GM12878 (cell line): ENCODE data around the gene TRIM62. TPM values are rescaled to one million over a fixed set of nuclear protein-coding genes. Genes with fewer than 3 reads are reported as not detected.

ENCODE experiments used
- ATAC-seq: fragments of 200-7000 bp; cut with Tn5 transposase; 3 replicates; pipeline ENCODE4 v1.9.1; 2020; ENCODE audit warnings: mild to moderate bottlenecking, moderate library complexity
- BruUV-seq: library from RNA; stranded (reverse); fragments of 400-500 nt; replicated peaks from 2 replicates; lab custom pipeline; 2021; lab: Mats Ljungman, UMichigan
- CTCF ChIA-PET: fragments of 300-600 bp; sonication (Branson Sonifier 250); formaldehyde crosslinking; extraction: SDS; loops from one replicate; lab custom pipeline; 2021; ENCODE audit warnings: inconsistent platforms; lab: Yijun Ruan, JAX
- POLR2A ChIA-PET: fragments of 350-600 bp; formaldehyde crosslinking; extraction: SDS; loops from one replicate; lab custom pipeline; 2021; ENCODE audit warnings: inconsistent platforms; lab: Charles Lee
- RAD21 ChIA-PET: fragments of 300-600 bp; sonication (Branson Sonifier 250); formaldehyde crosslinking; loops from one replicate; lab custom pipeline; 2023; ENCODE audit warnings: antibody characterized with exemption; ENCODE audit not compliant: unreplicated experiment; lab: Charles Lee
- SMC1A ChIA-PET: fragments of 300-600 bp; sonication (Branson Sonifier 250); formaldehyde crosslinking; loops from one replicate; lab custom pipeline; 2023; ENCODE audit not compliant: unreplicated experiment, uncharacterized antibody; lab: Charles Lee
- DNase-seq: peaks from one replicate; pipeline ENCODE4 v3.0.0-alpha.2; 2011; ENCODE audit warnings: low read depth, low spot score
- FAIRE-seq: peaks from 3 replicates; lab custom pipeline; 2011; peaks lifted over from hg19 to GRCh38; lab: Jason Lieb, UNC
- H2AFZ ChIP-seq: 2 replicates; pipeline ENCODE4 v1.6.0; 2011; ENCODE audit warnings: low read depth, low read length, control low read depth; ENCODE audit not compliant: control insufficient read depth
- H3K27ac ChIP-seq: 2 replicates; pipeline ENCODE4 v1.5.1; 2011; ENCODE audit warnings: control low read depth; ENCODE audit not compliant: control insufficient read depth, insufficient read depth
- H3K27me3 ChIP-seq, 2 experiments: replicated peaks in 1 of 2; 2 replicates each; pipeline versions ENCODE4 v1.6.0 to v1.6.1; 2011; ENCODE audit warnings: low read length in 1 of 2; ENCODE audit not compliant: control insufficient read depth in 2 of 2, insufficient read depth in 2 of 2
- H3K36me3 ChIP-seq, 2 experiments: 2 replicates each; pipeline ENCODE4 v1.5.1; 2011; ENCODE audit warnings: low read length in 1 of 2; ENCODE audit not compliant: control insufficient read depth in 2 of 2, insufficient read depth in 2 of 2
- H3K4me1 ChIP-seq: 2 replicates; pipeline ENCODE4 v1.6.1; 2011; ENCODE audit warnings: mild to moderate bottlenecking, low read length, moderate library complexity, mixed read lengths; ENCODE audit not compliant: control insufficient read depth, insufficient read depth
- H3K4me2 ChIP-seq: 2 replicates; pipeline ENCODE4 v1.6.0; 2011; ENCODE audit warnings: control low read depth; ENCODE audit not compliant: control insufficient read depth, insufficient read depth
- H3K4me3 ChIP-seq: fragments of 200-600 bp; sonication (generic); 2 replicates; pipeline ENCODE4 v1.5.1; 2016
- H3K79me2 ChIP-seq: 2 replicates; pipeline ENCODE4 v1.6.0; 2011; ENCODE audit warnings: low read length; ENCODE audit not compliant: control insufficient read depth, insufficient read depth
- H3K9ac ChIP-seq: 2 replicates; pipeline ENCODE4 v1.8.0; 2011; ENCODE audit warnings: low read length, control low read depth, mixed read lengths; ENCODE audit not compliant: control insufficient read depth, insufficient read depth
- H3K9me3 ChIP-seq: replicated peaks from 3 replicates; pipeline ENCODE4 v1.5.1; 2011; ENCODE audit warnings: mild to moderate bottlenecking, low read length; ENCODE audit not compliant: control insufficient read depth, insufficient read depth
- H4K20me1 ChIP-seq: 2 replicates; pipeline ENCODE4 v1.6.0; 2011; ENCODE audit not compliant: control insufficient read depth, insufficient read depth
- EGR1 ChIP-seq, 2 experiments: IDR thresholded peaks; 1 replicate in 1 of 2; 2 replicates in 1 of 2; pipeline ENCODE4 v1.6.1; 2011 to 2012; ENCODE audit warnings: low read depth in 2 of 2, low read length in 2 of 2, borderline replicate concordance in 1 of 2, mild to moderate bottlenecking in 1 of 2, moderate library complexity in 1 of 2
- FOS ChIP-seq: IDR thresholded peaks from 3 replicates; pipeline ENCODE4 v1.6.1; 2011; ENCODE audit warnings: borderline replicate concordance; ENCODE audit not compliant: insufficient read length; ENCODE audit errors: extremely low read depth
- GABPA ChIP-seq: IDR thresholded peaks from 2 replicates; pipeline ENCODE4 v1.6.1; 2014; ENCODE audit warnings: antibody characterized with exemption, low read depth, mild to moderate bottlenecking, inconsistent platforms
- MXI1 ChIP-seq: fragments of 150-350 bp; IDR thresholded peaks from 2 replicates; pipeline ENCODE4 v1.6.1; 2011; ENCODE audit warnings: low read depth, mild to moderate bottlenecking, inconsistent platforms, low read length, improper control_type of control experiment
- MYB ChIP-seq: fragments of 150-350 bp; IDR thresholded peaks from 2 replicates; pipeline ENCODE4 v1.6.1; 2014; ENCODE audit warnings: mild to moderate bottlenecking, low read depth, low read length, borderline replicate concordance
- POLR2AphosphoS5 ChIP-seq: IDR thresholded peaks from 2 replicates; pipeline ENCODE4 v1.6.1; 2011; ENCODE audit warnings: mild to moderate bottlenecking, low read length, inconsistent platforms
- POU2F2 ChIP-seq: IDR thresholded peaks from 3 replicates; pipeline ENCODE4 v1.6.1; 2011; ENCODE audit warnings: low read depth, mild to moderate bottlenecking, low read length, borderline replicate concordance
- RBBP5 ChIP-seq: fragments of 200-600 bp; sonication (generic); conservative IDR thresholded peaks from 2 replicates; pipeline ENCODE4 v1.6.1; 2016
- SREBF1 ChIP-seq: IDR thresholded peaks from 2 replicates; pipeline ENCODE4 v1.6.1; 2012; ENCODE audit warnings: mild to moderate bottlenecking, low read length
- WGBS: methylation state at CpG from one replicate; pipeline ENCODE4 v1.1.6; 2016; ENCODE audit warnings: low lambda C conversion rate; ENCODE audit not compliant: insufficient replicate concordance, insufficient coverage; ENCODE audit errors: missing lambda C conversion rate; 5-methylcytosine and 5-hydroxymethylcytosine counted together
- in situ Hi-C: fragments of 300-500 bp; cut with MboI; formaldehyde crosslinking; loops from 9 replicates; pipeline ENCODE4 v1.14.3; 2018; ENCODE audit warnings: mixed read lengths
- intact Hi-C: fragments of 100-400 bp; cut with micrococcal nuclease; formaldehyde crosslinking; loops from one replicate; pipeline ENCODE4 v1.14.2; 2022; ENCODE audit not compliant: unreplicated experiment
- polyA plus RNA-seq, 11 experiments: library from polyadenylated mRNA; depleted of rRNA in 4 of 11; unstranded in 6 of 11; stranded (reverse) in 5 of 11; fragments of >200 nt; fragmentation: Nextera tagmentation in 4 of 11; fragmentation: Illumina TruSeq in 1 of 11; extraction: Ambion mirVana in 4 of 11; extraction: Trizol in 1 of 11; gene quantifications; 1 replicate in 1 of 11; 2 replicates in 10 of 11; pipeline versions ENCODE4 v1.2.1 to v1.2.3, GENCODE V29; 2011 to 2016; ENCODE audit warnings: inconsistent platforms in 2 of 11, missing spikeins in 2 of 11, low read depth in 1 of 11
- total RNA-seq, 4 experiments: library from RNA; depleted of rRNA in 3 of 4; stranded (reverse); fragments of >200 nt in 3 of 4; fragmentation: Illumina TruSeq in 1 of 4; extraction: Trizol in 1 of 4; gene quantifications; 2 replicates each; pipeline versions ENCODE4 v1.2.1 to v1.2.3, GENCODE V29; 2013 to 2021
- TF ChIP-seq, protein P1 (sequence below): fragments of 450-650 bp; IDR thresholded peaks from 2 replicates; pipeline ENCODE4 v1.6.1; 2017; ENCODE audit warnings: borderline replicate concordance
- TF ChIP-seq, protein P2 (sequence below): fragments of 450-650 bp; formaldehyde crosslinking; IDR thresholded peaks from 2 replicates; pipeline ENCODE4 v1.4.0; 2020; ENCODE audit warnings: mild to moderate bottlenecking, moderate library complexity
- TF ChIP-seq, protein P3 (sequence below): IDR thresholded peaks from 2 replicates; pipeline ENCODE4 v1.6.1; 2012; ENCODE audit warnings: low read length, inconsistent platforms
- TF ChIP-seq, protein P4 (sequence below): fragments of 450-650 bp; formaldehyde crosslinking; IDR thresholded peaks from 2 replicates; pipeline ENCODE4 v1.4.0; 2022; ENCODE audit warnings: mild to moderate bottlenecking, moderate library complexity

TRIM62 gene
- total and polyA plus RNA-seq, 10 of the 15 experiments (the other 5 are each of a cell fraction or from before 2014, with no cell fraction given): 0.52 to 4.2 (median 1.9) TPM

DNA sequence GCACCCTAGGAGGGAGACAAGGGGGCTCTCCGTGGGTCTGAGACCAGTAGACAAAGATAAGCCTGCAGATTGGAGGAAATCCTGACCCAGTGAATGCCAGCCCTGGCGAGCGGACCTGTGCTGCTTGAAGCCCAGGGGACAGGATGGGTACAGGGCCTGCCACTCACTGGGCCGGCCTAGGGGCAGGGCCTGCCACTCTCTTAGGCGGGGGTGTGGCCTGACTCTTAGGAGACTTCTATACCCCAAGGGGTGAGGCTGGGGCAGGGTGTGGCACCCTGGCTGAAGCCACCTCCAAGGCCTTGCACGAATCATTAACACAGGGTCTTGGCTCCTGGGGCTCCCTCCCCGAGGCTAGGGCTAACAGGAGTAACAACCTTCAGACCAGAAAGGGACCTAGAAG lies 30.7 kb downstream of the TRIM62 start:
- Histone ChIP-seq H3K4me2 (no peak overlapping the region), H2AFZ (no peak overlapping the region), H4K20me1 (no peaks in the 10 kb centered on the region), H3K27me3 (no peaks in the 10 kb centered on the region), H3K4me1 (no peaks in the 10 kb centered on the region), H3K9ac (no peak overlapping the region), H3K27ac (no peak overlapping the region), H3K79me2 (no peaks in the 10 kb centered on the region), H3K4me3 (no peak overlapping the region), H3K36me3 (no peaks in the 10 kb centered on the region; a peak in 1 of 4 replicates), H3K9me3 (no peaks in the 10 kb centered on the region)
- intact Hi-C loops: no loop called here
- FAIRE-seq: no peak
- in situ Hi-C loops: no loop called here
- no peak for ATAC-seq
- 72% methylated on average over 7 of the region's 7 CpGs for WGBS
- ChIA-PET CTCF (interaction anchor here (1.9 kb wide), 1 partner anchor 217 kb away, joined by 4 read pairs; no protein-coding TSS in a partner anchor), RAD21 (no interaction called here), POLR2A (no interaction called here), SMC1A (no interaction called here)
- TF ChIP-seq GABPA (no peak), RBBP5 (no peak), MXI1 (no peak), MYB (no peak), FOS (no peak), POLR2AphosphoS5 (no peak), SREBF1 (no peak), EGR1 (IDR thresholded peaks at IDR 0.05; ENCODE audit: borderline replicate concordance in 1 of 2, low read depth in 2 of 2, low read length in 2 of 2) (no peak), POU2F2 (no peak)
- TF ChIP-seq, protein P1, sequence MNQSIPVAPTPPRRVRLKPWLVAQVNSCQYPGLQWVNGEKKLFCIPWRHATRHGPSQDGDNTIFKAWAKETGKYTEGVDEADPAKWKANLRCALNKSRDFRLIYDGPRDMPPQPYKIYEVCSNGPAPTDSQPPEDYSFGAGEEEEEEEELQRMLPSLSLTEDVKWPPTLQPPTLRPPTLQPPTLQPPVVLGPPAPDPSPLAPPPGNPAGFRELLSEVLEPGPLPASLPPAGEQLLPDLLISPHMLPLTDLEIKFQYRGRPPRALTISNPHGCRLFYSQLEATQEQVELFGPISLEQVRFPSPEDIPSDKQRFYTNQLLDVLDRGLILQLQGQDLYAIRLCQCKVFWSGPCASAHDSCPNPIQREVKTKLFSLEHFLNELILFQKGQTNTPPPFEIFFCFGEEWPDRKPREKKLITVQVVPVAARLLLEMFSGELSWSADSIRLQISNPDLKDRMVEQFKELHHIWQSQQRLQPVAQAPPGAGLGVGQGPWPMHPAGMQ: no peak
- TF ChIP-seq, protein P2, sequence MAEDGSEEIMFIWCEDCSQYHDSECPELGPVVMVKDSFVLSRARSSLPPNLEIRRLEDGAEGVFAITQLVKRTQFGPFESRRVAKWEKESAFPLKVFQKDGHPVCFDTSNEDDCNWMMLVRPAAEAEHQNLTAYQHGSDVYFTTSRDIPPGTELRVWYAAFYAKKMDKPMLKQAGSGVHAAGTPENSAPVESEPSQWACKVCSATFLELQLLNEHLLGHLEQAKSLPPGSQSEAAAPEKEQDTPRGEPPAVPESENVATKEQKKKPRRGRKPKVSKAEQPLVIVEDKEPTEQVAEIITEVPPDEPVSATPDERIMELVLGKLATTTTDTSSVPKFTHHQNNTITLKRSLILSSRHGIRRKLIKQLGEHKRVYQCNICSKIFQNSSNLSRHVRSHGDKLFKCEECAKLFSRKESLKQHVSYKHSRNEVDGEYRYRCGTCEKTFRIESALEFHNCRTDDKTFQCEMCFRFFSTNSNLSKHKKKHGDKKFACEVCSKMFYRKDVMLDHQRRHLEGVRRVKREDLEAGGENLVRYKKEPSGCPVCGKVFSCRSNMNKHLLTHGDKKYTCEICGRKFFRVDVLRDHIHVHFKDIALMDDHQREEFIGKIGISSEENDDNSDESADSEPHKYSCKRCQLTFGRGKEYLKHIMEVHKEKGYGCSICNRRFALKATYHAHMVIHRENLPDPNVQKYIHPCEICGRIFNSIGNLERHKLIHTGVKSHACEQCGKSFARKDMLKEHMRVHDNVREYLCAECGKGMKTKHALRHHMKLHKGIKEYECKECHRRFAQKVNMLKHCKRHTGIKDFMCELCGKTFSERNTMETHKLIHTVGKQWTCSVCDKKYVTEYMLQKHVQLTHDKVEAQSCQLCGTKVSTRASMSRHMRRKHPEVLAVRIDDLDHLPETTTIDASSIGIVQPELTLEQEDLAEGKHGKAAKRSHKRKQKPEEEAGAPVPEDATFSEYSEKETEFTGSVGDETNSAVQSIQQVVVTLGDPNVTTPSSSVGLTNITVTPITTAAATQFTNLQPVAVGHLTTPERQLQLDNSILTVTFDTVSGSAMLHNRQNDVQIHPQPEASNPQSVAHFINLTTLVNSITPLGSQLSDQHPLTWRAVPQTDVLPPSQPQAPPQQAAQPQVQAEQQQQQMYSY (CRISPR knock-in tag): no peak
- TF ChIP-seq, protein P3, sequence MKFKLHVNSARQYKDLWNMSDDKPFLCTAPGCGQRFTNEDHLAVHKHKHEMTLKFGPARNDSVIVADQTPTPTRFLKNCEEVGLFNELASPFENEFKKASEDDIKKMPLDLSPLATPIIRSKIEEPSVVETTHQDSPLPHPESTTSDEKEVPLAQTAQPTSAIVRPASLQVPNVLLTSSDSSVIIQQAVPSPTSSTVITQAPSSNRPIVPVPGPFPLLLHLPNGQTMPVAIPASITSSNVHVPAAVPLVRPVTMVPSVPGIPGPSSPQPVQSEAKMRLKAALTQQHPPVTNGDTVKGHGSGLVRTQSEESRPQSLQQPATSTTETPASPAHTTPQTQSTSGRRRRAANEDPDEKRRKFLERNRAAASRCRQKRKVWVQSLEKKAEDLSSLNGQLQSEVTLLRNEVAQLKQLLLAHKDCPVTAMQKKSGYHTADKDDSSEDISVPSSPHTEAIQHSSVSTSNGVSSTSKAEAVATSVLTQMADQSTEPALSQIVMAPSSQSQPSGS: no peak
- TF ChIP-seq, protein P4, sequence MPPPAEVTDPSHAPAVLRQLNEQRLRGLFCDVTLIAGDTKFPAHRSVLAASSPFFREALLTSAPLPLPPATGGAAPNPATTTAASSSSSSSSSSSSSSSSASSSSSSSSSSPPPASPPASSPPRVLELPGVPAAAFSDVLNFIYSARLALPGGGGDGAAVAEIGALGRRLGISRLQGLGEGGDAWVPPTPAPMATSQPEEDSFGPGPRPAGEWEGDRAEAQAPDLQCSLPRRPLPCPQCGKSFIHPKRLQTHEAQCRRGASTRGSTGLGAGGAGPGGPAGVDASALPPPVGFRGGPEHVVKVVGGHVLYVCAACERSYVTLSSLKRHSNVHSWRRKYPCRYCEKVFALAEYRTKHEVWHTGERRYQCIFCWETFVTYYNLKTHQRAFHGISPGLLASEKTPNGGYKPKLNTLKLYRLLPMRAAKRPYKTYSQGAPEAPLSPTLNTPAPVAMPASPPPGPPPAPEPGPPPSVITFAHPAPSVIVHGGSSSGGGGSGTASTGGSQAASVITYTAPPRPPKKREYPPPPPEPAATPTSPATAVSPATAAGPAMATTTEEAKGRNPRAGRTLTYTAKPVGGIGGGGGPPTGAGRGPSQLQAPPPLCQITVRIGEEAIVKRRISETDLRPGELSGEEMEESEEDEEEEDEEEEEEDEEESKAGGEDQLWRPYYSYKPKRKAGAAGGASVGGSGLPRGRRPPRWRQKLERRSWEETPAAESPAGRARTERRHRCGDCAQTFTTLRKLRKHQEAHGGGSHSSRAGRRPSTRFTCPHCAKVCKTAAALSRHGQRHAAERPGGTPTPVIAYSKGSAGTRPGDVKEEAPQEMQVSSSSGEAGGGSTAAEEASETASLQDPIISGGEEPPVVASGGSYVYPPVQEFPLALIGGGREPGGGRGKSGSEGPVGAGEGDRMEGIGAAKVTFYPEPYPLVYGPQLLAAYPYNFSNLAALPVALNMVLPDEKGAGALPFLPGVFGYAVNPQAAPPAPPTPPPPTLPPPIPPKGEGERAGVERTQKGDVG (CRISPR knock-in tag): no peak
- no peak for DNase-seq
- no TSS peak for BruUV-seq
